HepG2 (cell line): Measurements from ENCODE around the gene UTRN. TPM values are rescaled to one million over a fixed set of nuclear protein-coding genes. Genes with fewer than 3 reads are reported as not detected.
A peak's percentile ranks its signal among the peaks of the same experiment; 100 is the strongest.

Source experiments
- SMAD3 ChIP-seq: sonication (generic); formaldehyde crosslinking; IDR thresholded peaks from 2 replicates; pipeline ENCODE4 v1.4.0; 2020; ENCODE audit warnings: missing genetic modification reagents
- polyA plus RNA-seq, 8 experiments: library from polyadenylated mRNA; depleted of rRNA in 3 of 8; stranded (reverse) in 7 of 8; unstranded in 1 of 8; fragments of >200 nt; fragmentation: Illumina TruSeq in 4 of 8; extraction: Trizol in 4 of 8; gene quantifications; 2 replicates each; pipeline versions ENCODE4 v1.2.1 to v1.2.3, GENCODE V29; 2011 to 2016; ENCODE audit warnings: low read depth in 4 of 8, missing spikeins in 1 of 8, mixed read lengths in 1 of 8; ENCODE audit not compliant: insufficient read depth in 1 of 8
- total RNA-seq, 5 experiments: library from RNA; depleted of rRNA; stranded (reverse); fragments of >200 nt; fragmentation: Illumina TruSeq; extraction: Trizol; gene quantifications; 2 replicates each; pipeline ENCODE4 v1.2.3, GENCODE V29; 2016; ENCODE audit warnings: low read depth in 1 of 5
- TF ChIP-seq, protein P1 (sequence below): sonication (generic); formaldehyde crosslinking; IDR thresholded peaks from 2 replicates; pipeline ENCODE4 v1.5.0; 2020; ENCODE audit warnings: mild to moderate bottlenecking, missing genetic modification reagents, moderate library complexity
- TF ChIP-seq, protein P2 (sequence below): sonication (generic); formaldehyde crosslinking; conservative IDR thresholded peaks from 2 replicates; pipeline ENCODE4 v1.5.0; 2020; ENCODE audit warnings: missing genetic modification reagents
- TF ChIP-seq, protein P3 (sequence below): sonication (generic); formaldehyde crosslinking; IDR thresholded peaks from 2 replicates; pipeline ENCODE4 v1.4.0; 2020; ENCODE audit warnings: mild to moderate bottlenecking, missing genetic modification reagents
- TF ChIP-seq, protein P4 (sequence below): sonication (generic); formaldehyde crosslinking; IDR thresholded peaks from 2 replicates; pipeline ENCODE4 v1.5.1; 2020; ENCODE audit warnings: missing genetic modification reagents, mild to moderate bottlenecking, borderline replicate concordance

Gene UTRN
- total and polyA plus RNA-seq, 2 of the 13 experiments (the other 11 are each of a cell fraction or from before 2014, with no cell fraction given) = 102 to 116 TPM

DNA sequence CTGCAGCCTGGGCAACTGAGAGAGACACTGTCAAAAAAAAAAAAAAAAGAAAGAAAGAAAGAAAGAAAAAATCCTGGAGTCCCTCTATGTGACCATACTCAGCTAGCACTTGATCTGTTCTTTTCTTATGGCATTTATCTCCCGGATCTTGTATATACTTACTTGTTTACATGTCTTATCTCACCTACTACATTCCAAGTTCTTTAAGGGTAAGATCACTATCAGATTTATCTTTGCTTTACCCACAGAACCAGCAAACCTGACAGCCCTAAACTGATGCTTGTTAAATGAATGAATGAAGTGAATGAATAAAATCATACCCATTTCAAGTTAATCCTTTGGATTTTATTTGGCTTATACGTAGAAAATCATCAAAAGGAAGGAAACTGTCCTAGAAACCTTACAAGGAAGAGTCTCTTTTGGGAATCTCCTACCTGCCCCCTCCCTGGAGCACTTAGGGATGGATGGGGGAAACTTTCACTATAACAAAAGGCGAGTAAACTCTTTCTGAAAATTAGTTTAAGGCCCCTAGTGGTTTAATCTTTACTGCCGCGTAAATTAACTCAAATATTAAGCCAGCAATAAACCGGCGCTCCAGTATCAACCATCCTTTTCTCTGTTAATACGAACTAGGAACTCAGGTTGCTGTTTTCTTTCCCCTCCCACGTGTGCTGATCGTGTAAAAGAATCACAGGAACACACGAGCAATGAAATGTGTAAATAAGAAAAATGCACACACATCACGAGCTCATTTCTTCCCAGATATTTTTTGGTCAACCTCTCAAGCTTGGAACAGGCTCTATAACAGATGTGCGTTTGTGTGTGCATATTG, 1.3 kb upstream of the UTRN start (continued):
- TF ChIP-seq, protein P1, sequence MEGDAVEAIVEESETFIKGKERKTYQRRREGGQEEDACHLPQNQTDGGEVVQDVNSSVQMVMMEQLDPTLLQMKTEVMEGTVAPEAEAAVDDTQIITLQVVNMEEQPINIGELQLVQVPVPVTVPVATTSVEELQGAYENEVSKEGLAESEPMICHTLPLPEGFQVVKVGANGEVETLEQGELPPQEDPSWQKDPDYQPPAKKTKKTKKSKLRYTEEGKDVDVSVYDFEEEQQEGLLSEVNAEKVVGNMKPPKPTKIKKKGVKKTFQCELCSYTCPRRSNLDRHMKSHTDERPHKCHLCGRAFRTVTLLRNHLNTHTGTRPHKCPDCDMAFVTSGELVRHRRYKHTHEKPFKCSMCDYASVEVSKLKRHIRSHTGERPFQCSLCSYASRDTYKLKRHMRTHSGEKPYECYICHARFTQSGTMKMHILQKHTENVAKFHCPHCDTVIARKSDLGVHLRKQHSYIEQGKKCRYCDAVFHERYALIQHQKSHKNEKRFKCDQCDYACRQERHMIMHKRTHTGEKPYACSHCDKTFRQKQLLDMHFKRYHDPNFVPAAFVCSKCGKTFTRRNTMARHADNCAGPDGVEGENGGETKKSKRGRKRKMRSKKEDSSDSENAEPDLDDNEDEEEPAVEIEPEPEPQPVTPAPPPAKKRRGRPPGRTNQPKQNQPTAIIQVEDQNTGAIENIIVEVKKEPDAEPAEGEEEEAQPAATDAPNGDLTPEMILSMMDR (CRISPR knock-in tag) = 0 out of 2 replicates have a peak, but pooled peaks have one; percentile 5
- TF ChIP-seq SMAD3 (CRISPR knock-in tag) = 0 out of 2 replicates have a peak, but pooled peaks have one; percentile 18
- TF ChIP-seq, protein P2, sequence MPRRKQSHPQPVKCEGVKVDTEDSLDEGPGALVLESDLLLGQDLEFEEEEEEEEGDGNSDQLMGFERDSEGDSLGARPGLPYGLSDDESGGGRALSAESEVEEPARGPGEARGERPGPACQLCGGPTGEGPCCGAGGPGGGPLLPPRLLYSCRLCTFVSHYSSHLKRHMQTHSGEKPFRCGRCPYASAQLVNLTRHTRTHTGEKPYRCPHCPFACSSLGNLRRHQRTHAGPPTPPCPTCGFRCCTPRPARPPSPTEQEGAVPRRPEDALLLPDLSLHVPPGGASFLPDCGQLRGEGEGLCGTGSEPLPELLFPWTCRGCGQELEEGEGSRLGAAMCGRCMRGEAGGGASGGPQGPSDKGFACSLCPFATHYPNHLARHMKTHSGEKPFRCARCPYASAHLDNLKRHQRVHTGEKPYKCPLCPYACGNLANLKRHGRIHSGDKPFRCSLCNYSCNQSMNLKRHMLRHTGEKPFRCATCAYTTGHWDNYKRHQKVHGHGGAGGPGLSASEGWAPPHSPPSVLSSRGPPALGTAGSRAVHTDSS (CRISPR knock-in tag) = no peak
- TF ChIP-seq, protein P3, sequence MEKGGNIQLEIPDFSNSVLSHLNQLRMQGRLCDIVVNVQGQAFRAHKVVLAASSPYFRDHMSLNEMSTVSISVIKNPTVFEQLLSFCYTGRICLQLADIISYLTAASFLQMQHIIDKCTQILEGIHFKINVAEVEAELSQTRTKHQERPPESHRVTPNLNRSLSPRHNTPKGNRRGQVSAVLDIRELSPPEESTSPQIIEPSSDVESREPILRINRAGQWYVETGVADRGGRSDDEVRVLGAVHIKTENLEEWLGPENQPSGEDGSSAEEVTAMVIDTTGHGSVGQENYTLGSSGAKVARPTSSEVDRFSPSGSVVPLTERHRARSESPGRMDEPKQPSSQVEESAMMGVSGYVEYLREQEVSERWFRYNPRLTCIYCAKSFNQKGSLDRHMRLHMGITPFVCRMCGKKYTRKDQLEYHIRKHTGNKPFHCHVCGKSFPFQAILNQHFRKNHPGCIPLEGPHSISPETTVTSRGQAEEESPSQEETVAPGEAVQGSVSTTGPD = no peak
- TF ChIP-seq, protein P4, sequence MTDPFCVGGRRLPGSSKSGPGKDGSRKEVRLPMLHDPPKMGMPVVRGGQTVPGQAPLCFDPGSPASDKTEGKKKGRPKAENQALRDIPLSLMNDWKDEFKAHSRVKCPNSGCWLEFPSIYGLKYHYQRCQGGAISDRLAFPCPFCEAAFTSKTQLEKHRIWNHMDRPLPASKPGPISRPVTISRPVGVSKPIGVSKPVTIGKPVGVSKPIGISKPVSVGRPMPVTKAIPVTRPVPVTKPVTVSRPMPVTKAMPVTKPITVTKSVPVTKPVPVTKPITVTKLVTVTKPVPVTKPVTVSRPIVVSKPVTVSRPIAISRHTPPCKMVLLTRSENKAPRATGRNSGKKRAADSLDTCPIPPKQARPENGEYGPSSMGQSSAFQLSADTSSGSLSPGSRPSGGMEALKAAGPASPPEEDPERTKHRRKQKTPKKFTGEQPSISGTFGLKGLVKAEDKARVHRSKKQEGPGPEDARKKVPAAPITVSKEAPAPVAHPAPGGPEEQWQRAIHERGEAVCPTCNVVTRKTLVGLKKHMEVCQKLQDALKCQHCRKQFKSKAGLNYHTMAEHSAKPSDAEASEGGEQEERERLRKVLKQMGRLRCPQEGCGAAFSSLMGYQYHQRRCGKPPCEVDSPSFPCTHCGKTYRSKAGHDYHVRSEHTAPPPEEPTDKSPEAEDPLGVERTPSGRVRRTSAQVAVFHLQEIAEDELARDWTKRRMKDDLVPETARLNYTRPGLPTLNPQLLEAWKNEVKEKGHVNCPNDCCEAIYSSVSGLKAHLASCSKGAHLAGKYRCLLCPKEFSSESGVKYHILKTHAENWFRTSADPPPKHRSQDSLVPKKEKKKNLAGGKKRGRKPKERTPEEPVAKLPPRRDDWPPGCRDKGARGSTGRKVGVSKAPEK (CRISPR knock-in tag) = 0 out of 2 replicates have a peak, but pooled peaks have one; percentile 5
- TF ChIP-seq, all 625 proteins: peak for 8
